ENCODE measurements around the gene PMIS2. TPM values are rescaled to one million over a fixed set of nuclear protein-coding genes. Genes with fewer than 3 reads are reported as not detected.

Gene PMIS2
- not detected in 2 replicates for total RNA-seq

GRCh38 chr19:35585848-35586247 lies at the start of gene PMIS2:
PMIS2 (plus strand) TSS chr19:35586173; CDS start chr19:35586260, 87 bp downstream.
- no peaks in the 10 kb centered on the region for H3K9me3 Mint-ChIP-seq
- no peak within 1 kb of the TSS for H3K4me3 Mint-ChIP-seq
- no peaks in the 10 kb centered on the region for H3K4me1 Mint-ChIP-seq
- DNase-seq: peak; percentile 60
- H3K27ac Mint-ChIP-seq: no peak within 1 kb of the TSS
- no peaks in the 10 kb centered on the region for H3K36me3 Mint-ChIP-seq (ENCODE audit: low read depth)
- peaks cover 12% of the 10 kb centered on the region for H3K27me3 Mint-ChIP-seq
- intact Hi-C loops (cut with micrococcal nuclease): no loop called here

DNA sequence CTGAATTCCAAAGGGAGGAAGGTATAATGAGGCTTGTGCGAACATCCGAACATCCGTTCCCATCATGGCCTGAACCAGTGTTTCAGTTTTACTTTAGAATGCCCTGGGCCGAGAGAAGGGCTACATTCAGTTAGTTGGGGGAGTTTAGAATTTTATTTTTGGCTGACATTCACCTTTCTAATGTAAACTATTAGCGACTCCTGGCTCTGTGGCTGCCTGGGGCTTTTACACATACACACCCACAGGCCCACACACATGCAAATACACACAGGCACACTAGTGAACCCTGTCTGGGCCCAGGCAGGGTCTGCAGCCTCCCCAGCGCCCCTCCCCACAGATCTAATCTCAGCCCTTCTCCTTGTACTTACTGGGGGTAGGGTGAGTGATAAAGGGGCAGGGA lies 46.7 kb upstream of the PMIS2 start:
- peaks cover 3% of the 10 kb centered on the region for H3K4me1 Mint-ChIP-seq
- H3K27ac Mint-ChIP-seq: no peak overlapping the region
- intact Hi-C loops (cut with micrococcal nuclease): no loop called here
- H3K27me3 Mint-ChIP-seq: peaks cover 3% of the 10 kb centered on the region
- H3K36me3 Mint-ChIP-seq (ENCODE audit: low read depth): peaks cover 10% of the 10 kb centered on the region
- H3K4me3 Mint-ChIP-seq: no peak overlapping the region
- no peak for DNase-seq
- no peaks in the 10 kb centered on the region for H3K9me3 Mint-ChIP-seq

DNA sequence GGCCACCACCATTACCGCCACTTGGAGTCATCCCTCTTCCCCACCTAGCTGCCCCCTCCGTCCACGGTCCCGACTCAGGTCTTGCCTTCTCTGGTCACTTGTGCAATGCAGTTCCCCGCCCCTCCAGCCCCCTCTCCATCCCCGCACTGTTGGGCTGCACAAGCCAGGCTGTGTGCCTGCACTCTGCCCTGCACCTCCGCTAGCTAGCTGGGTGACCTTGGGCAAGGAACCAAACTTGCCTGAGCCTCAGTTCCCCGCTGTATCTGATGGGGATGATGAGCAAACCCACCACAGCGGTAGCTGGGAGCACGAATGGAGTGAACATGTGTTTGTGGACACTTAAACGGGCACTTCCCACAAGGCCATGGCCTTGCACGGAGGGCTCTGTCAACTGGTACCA lies 46.1 kb upstream of the PMIS2 start:
- Mint-ChIP-seq H3K4me1 (peaks cover 8% of the 10 kb centered on the region), H3K4me3 (no peak overlapping the region), H3K9me3 (no peaks in the 10 kb centered on the region), H3K36me3 (ENCODE audit: low read depth) (peaks cover 12% of the 10 kb centered on the region), H3K27me3 (peaks cover 2% of the 10 kb centered on the region), H3K27ac (no peak overlapping the region)
- no peak for DNase-seq
- intact Hi-C loops (cut with micrococcal nuclease): no loop called here

DNA sequence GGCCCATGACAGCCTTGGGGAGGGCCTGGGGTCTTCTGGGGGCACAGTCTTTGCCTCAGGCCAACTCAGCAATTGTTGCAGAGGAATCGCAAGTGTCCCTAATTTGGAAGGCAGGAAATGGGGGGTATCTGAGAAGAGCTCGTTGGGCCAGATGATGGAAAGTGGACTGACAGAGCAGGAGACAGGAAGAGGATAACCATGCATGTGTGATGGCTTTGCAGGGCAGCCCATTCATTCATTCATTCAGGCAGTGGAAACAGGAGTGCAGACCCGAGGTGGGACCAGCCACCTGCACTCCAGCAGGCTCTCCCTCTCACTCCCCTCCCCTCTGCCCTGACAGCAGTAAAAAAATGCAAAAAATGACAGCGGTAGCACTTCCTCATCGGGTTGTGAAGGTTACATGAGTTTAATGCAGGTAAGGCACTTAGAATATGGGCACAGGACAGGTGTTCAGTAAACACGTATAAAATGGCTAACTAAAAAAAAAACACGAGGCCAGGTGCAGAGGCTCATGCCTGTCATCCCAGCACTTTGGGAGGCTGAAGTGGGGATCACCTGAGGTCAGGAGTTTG lies 45.5 kb upstream of the PMIS2 start:
- Mint-ChIP-seq H3K9me3 (no peaks in the 10 kb centered on the region), H3K4me3 (no peak overlapping the region), H3K4me1 (peaks cover 8% of the 10 kb centered on the region), H3K36me3 (ENCODE audit: low read depth) (peaks cover 13% of the 10 kb centered on the region), H3K27me3 (no peaks in the 10 kb centered on the region), H3K27ac (no peak overlapping the region)
- intact Hi-C loops (cut with micrococcal nuclease): no loop called here
- DNase-seq: no peak

- Mint-ChIP-seq H3K4me1 (peaks cover 20% of the 10 kb centered on the region), H3K4me3 (no peak overlapping the region)
Measured at GRCh38 chr19:35542209-35542608, 43.8 kb upstream of the PMIS2 start.

DNA sequence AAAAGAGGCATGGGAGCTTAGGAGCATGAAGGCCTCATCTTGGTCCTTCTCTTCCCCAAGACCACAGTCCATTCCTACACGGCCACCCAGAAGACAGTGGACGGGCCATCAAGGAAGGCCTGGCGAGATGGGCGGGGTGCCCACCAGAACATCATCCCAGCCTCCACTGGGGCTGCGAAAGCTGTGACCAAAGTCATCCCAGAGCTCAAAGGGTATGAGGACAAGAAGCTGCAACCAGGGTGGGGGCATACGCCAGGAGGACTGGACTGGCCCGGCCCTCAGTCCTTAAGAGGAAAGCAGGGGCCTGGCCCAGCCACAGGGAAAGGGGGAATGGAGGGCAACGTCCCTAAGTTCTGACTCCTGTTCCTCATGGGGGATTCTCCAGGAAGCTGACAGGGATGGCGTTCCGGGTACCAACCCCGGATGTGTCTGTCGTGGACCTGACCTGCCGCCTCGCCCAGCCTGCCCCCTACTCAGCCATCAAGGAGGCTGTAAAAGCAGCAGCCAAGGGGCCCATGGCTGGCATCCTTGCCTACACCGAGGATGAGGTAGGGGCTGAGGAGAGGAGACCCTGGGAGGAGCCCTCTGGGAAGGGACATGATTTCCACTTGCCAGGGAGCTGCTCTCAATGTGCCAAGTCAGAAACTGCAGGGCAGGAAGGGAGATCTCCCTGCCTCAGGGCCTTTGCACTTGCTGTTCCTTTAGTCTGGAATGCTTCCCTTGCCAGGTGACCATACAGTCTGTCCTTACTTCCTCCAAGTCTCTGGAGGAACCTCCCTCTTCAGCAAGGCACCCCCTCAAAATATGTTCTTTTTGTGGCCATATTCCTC lies 42.5 kb upstream of the PMIS2 start:
- peaks cover 23% of the 10 kb centered on the region for H3K4me1 Mint-ChIP-seq
- DNase-seq: no peak
- no peak overlapping the region for H3K4me3 Mint-ChIP-seq
- H3K27me3 Mint-ChIP-seq: no peaks in the 10 kb centered on the region
- H3K36me3 Mint-ChIP-seq (ENCODE audit: low read depth): peaks cover 25% of the 10 kb centered on the region
- H3K27ac Mint-ChIP-seq: no peak overlapping the region
- intact Hi-C loops (cut with micrococcal nuclease): no loop called here
- H3K9me3 Mint-ChIP-seq: no peaks in the 10 kb centered on the region

More at GRCh38 chr19:35542209-35542608, 43.8 kb upstream of the PMIS2 start:
- H3K9me3 Mint-ChIP-seq: no peaks in the 10 kb centered on the region
- H3K27me3 Mint-ChIP-seq: no peaks in the 10 kb centered on the region
- no peak for DNase-seq
- H3K36me3 Mint-ChIP-seq (ENCODE audit: low read depth): peaks cover 17% of the 10 kb centered on the region
- no peak overlapping the region for H3K27ac Mint-ChIP-seq
- intact Hi-C loops (cut with micrococcal nuclease): no loop called here

DNA sequence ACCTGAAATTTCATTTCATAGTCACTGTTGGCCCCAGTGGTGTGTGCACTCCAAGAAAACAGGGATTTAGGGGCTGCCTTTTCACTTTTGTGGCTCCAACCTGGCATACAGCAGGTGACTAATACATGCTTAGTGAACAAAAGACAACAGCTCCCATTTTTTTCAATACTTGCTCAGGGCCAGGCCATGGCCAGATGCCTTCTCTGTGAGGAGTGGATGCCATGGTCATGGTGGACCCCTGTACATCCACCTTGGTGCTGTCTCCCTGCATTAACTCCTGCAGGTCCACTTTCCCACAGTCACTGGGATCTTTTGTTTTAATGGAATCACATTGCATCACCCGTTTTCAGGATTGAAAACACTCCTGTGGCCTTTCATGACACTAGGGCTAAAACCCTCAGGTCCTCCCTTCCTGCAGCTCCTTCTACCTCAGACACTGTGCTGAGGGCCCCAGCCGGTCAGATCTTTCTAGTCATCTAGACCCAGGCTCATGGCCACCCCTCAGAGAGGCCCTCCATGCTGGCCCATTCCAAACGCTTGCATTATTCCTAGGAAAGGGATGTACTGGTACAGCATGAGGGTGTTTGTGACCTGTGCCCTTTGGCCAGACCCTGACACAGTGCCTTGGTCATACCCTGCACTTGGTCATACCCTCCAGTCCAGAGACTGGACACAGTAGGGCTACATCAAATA lies 41.7 kb upstream of the PMIS2 start:
- H3K9me3 Mint-ChIP-seq: no peaks in the 10 kb centered on the region
- no peaks in the 10 kb centered on the region for H3K27me3 Mint-ChIP-seq
- peak overlapping the region; percentile 88 for H3K27ac Mint-ChIP-seq
- H3K4me1 Mint-ChIP-seq: peaks cover 28% of the 10 kb centered on the region
- intact Hi-C loops (cut with micrococcal nuclease): no loop called here
- peak overlapping the region; percentile 97 for H3K4me3 Mint-ChIP-seq
- no peak for DNase-seq
- peaks cover 29% of the 10 kb centered on the region for H3K36me3 Mint-ChIP-seq (ENCODE audit: low read depth)

- Mint-ChIP-seq H3K27me3 (no peaks in the 10 kb centered on the region), H3K4me1 (peaks cover 29% of the 10 kb centered on the region), H3K9me3 (no peaks in the 10 kb centered on the region), H3K27ac (peak within 1 kb of the TSS; percentile 96), H3K4me3 (peak within 1 kb of the TSS; percentile 97), H3K36me3 (ENCODE audit: low read depth) (peaks cover 29% of the 10 kb centered on the region)
- DNase-seq: peak; percentile 96
- intact Hi-C loops (cut with micrococcal nuclease): loop anchor here (1.0 to 5.0 kb wide), 5 partner anchors 33 to 172 kb away; partner anchors contain the start of genes DMKN, HAUS5, KMT2B and RBM42
Measured at GRCh38 chr19:35545001-35545854, 40.7 kb upstream of the PMIS2 start, which contains the start of gene TMEM147. TMEM147 (plus strand) TSS chr19:35545626; CDS start chr19:35545740, 114 bp downstream.

GRCh38 chr19:35545855-35546381 lies 40.1 kb upstream of the PMIS2 start:
- intact Hi-C loops (cut with micrococcal nuclease): loop anchor here (1.0 to 5.0 kb wide), 7 partner anchors 34 to 199 kb away; partner anchors contain the start of genes DMKN, FFAR1, HAUS5 and KMT2B
- DNase-seq: peak; percentile 90
- H3K9me3 Mint-ChIP-seq: no peaks in the 10 kb centered on the region
- H3K27me3 Mint-ChIP-seq: no peaks in the 10 kb centered on the region
- peak overlapping the region; percentile 97 for H3K4me3 Mint-ChIP-seq
- peaks cover 29% of the 10 kb centered on the region for H3K4me1 Mint-ChIP-seq
- peaks cover 25% of the 10 kb centered on the region for H3K36me3 Mint-ChIP-seq (ENCODE audit: low read depth)
- H3K27ac Mint-ChIP-seq: peak overlapping the region; percentile 96

DNA sequence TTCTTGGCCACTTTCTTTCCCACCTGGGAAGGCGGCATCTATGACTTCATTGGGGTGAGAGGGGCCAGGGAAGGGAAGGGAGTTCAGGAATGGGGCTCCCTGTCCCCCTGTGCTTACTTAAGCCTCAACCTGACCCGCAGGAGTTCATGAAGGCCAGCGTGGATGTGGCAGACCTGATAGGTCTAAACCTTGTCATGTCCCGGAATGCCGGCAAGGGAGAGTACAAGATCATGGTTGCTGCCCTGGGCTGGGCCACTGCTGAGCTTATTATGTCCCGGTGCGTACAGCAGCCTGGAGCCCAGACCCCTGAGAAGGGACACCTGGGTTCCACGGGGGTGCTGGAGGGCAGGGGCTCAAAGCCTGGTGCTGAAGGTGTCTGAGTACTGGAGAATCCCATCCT lies 39.4 kb upstream of the PMIS2 start:
- peaks cover 29% of the 10 kb centered on the region for H3K4me1 Mint-ChIP-seq
- H3K36me3 Mint-ChIP-seq (ENCODE audit: low read depth): peaks cover 25% of the 10 kb centered on the region
- no peak for DNase-seq
- H3K27ac Mint-ChIP-seq: peak overlapping the region; percentile 96
- H3K4me3 Mint-ChIP-seq: peak overlapping the region; percentile 97
- no peaks in the 10 kb centered on the region for H3K9me3 Mint-ChIP-seq
- no peaks in the 10 kb centered on the region for H3K27me3 Mint-ChIP-seq
- intact Hi-C loops (cut with micrococcal nuclease): loop anchor here (1.0 to 5.0 kb wide), 6 partner anchors 34 to 200 kb away; partner anchors contain the start of genes DMKN, FFAR1, KMT2B and RBM42

DNA sequence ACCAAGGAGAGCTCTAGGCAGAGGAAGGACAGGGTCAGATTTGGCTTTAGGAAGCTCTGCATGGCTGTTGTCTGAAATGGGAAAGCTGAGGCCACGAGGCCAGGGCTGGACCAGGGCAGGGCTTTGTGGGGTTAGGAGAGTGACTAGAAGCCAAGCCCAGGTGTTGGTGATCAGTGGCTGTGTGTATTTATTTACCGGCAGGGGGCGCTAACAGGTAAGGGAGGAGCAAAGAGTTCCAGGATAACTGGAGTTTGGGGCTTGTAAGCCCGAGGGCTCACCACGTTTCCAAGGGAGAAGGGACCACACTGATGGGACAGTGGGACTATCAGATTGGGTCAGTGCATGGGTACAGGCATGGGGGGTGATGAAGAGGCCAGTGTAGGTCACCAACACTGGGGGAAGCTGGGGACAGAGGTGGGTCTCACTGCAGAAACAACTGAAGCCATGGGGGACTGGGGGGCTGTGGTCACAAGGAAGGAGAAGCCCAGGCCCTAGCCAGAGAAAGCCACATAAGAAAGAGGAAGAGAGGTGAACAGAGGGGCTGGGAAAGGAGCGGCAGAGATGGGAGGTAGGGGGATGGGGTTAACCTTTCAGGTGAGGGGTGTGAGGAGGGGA lies 36.7 kb upstream of the PMIS2 start:
- Mint-ChIP-seq H3K27ac (peak overlapping the region; percentile 9), H3K36me3 (ENCODE audit: low read depth) (peaks cover 20% of the 10 kb centered on the region), H3K9me3 (no peaks in the 10 kb centered on the region), H3K4me3 (no peak overlapping the region), H3K4me1 (peaks cover 26% of the 10 kb centered on the region), H3K27me3 (no peaks in the 10 kb centered on the region)
- intact Hi-C loops (cut with micrococcal nuclease): loop anchor here (5.0 kb wide), 4 partner anchors 37 to 168 kb away; partner anchors contain the start of genes DMKN, KMT2B and RBM42
- peak; percentile 89 for DNase-seq

DNA sequence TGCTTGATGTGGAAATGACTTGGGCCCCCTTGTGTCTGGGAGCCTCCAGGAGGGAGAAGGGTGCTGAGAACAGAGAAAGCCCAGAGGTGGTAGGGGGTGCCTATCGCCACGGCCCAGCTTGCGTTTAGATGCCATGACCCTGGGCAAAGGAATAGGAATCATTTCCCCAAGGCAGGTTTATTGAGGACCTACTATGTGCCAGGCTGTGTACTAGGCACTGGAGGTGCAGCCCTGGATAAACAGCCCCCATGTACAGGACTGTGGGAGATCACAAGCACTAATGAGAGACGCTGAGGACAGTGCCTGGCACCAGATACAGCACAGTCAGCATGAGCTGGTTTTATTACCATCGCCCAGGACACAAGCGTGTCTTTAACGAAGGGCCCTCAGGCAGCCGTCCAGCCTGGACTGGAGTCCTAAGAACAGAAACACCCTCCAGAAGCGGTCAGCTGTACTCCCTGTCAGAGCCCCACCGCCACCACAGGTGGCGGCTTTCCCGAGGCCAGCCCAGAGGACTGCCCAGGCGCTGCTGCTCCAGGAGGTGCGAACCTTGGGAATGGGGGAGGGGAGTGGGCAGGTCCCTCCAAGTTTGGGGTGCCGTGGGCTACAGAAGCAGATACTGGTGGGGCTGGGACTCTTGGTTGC lies 36.0 kb upstream of the PMIS2 start:
- intact Hi-C loops (cut with micrococcal nuclease): loop anchor here (5.0 kb wide), 4 partner anchors 38 to 167 kb away; partner anchors contain the start of genes DMKN, KMT2B and RBM42
- H3K4me1 Mint-ChIP-seq: peaks cover 21% of the 10 kb centered on the region
- H3K4me3 Mint-ChIP-seq: no peak overlapping the region
- H3K27me3 Mint-ChIP-seq: no peaks in the 10 kb centered on the region
- no peaks in the 10 kb centered on the region for H3K9me3 Mint-ChIP-seq
- H3K27ac Mint-ChIP-seq: no peak overlapping the region
- no peak for DNase-seq
- peaks cover 17% of the 10 kb centered on the region for H3K36me3 Mint-ChIP-seq (ENCODE audit: low read depth)

Data from activated CD4-positive, alpha-beta T cell treated with anti-CD3 and anti-CD28 coated beads, Interleukin-2, amount 10 ng/mL, durations not matched to agents 24 days and 14 days (primary cell).